ENCODE data around the gene WLS. TPM values are rescaled to one million over a fixed set of nuclear protein-coding genes. Genes with fewer than 3 reads are reported as not detected.

WLS gene
- total RNA-seq, 1 donor from 2014 or later, result 187 TPM

GRCh38 chr1:68175621-68176398 is 56.5 kb downstream of the WLS start:
- H3K4me3 Mint-ChIP-seq (ENCODE audit: unreplicated experiment), result no peak overlapping the region
- Histone ChIP-seq H3K36me3 (ENCODE audit: insufficient read depth, low read length) (no peaks in the 10 kb centered on the region), H2AFZ (ENCODE audit: low read depth, low read length) (no peak overlapping the region), H3K4me2 (ENCODE audit: low read length) (peak overlapping the region; percentile 18), H3K9ac (ENCODE audit: low read length) (peak overlapping the region; percentile 25), H3K4me3 (ENCODE audit: insufficient read depth, low read depth, low read length) (no peak overlapping the region), H3K4me1 (ENCODE audit: insufficient read depth, low read length) (peaks cover 72% of the 10 kb centered on the region), H3K27me3 (ENCODE audit: insufficient read depth, low read length) (no peaks in the 10 kb centered on the region), H4K20me1 (ENCODE audit: insufficient read depth, low read length) (no peaks in the 10 kb centered on the region), H3K27ac (ENCODE audit: low read depth, low read length) (peak overlapping the region; percentile 93), H3K9me3 (ENCODE audit: insufficient read depth, low read depth, low read length) (no peaks in the 10 kb centered on the region), H3K79me2 (ENCODE audit: insufficient read depth, low read length) (peaks cover 23% of the 10 kb centered on the region)
- H3K36me3 Mint-ChIP-seq (ENCODE audit: low read depth, unreplicated experiment), result peaks cover 14% of the 10 kb centered on the region
- no peak for TF ChIP-seq CTCF (IDR thresholded peaks at IDR 0.05; ENCODE audit: insufficient read depth, low read depth, low read length)
- TF ChIP-seq EZH2 (IDR thresholded peaks at IDR 0.05; ENCODE audit: insufficient read depth, low read length), result no peak
- FAIRE-seq (no peak), DNase-seq (ENCODE audit: low read depth) (peak; percentile 67)
- peaks cover 7% of the 10 kb centered on the region for H3K9me3 Mint-ChIP-seq (ENCODE audit: unreplicated experiment)
- no peaks in the 10 kb centered on the region for H3K27me3 Mint-ChIP-seq (ENCODE audit: low read depth, unreplicated experiment)
- peak overlapping the region; percentile 99 for H3K27ac Mint-ChIP-seq (ENCODE audit: unreplicated experiment)
- H3K4me1 Mint-ChIP-seq (ENCODE audit: low read depth, unreplicated experiment), result peaks cover 64% of the 10 kb centered on the region

GRCh38 chr1:68174738-68175113 is 57.6 kb downstream of the WLS start:
- peaks cover 7% of the 10 kb centered on the region for H3K9me3 Mint-ChIP-seq (ENCODE audit: unreplicated experiment)
- no peak overlapping the region for H3K4me3 ChIP-seq (ENCODE audit: insufficient read depth, low read depth, low read length)
- H4K20me1 ChIP-seq (ENCODE audit: insufficient read depth, low read length), result no peaks in the 10 kb centered on the region
- H3K4me1 Mint-ChIP-seq (ENCODE audit: low read depth, unreplicated experiment), result peaks cover 61% of the 10 kb centered on the region
- DNase-seq (ENCODE audit: low read depth) (peak; percentile 77), FAIRE-seq (peak; percentile 45)
- no peaks in the 10 kb centered on the region for H3K9me3 ChIP-seq (ENCODE audit: insufficient read depth, low read depth, low read length)
- H3K9ac ChIP-seq (ENCODE audit: low read length), result peak overlapping the region; percentile 49
- peak overlapping the region; percentile 13 for H3K4me3 Mint-ChIP-seq (ENCODE audit: unreplicated experiment)
- peaks cover 2% of the 10 kb centered on the region for H3K36me3 ChIP-seq (ENCODE audit: insufficient read depth, low read length)
- H2AFZ ChIP-seq (ENCODE audit: low read depth, low read length), result no peak overlapping the region
- H3K4me2 ChIP-seq (ENCODE audit: low read length), result peak overlapping the region; percentile 81
- peaks cover 69% of the 10 kb centered on the region for H3K4me1 ChIP-seq (ENCODE audit: insufficient read depth, low read length)
- H3K27me3 ChIP-seq (ENCODE audit: insufficient read depth, low read length), result no peaks in the 10 kb centered on the region
- peak overlapping the region; percentile 93 for H3K27ac ChIP-seq (ENCODE audit: low read depth, low read length)
- H3K27me3 Mint-ChIP-seq (ENCODE audit: low read depth, unreplicated experiment), result no peaks in the 10 kb centered on the region
- peaks cover 31% of the 10 kb centered on the region for H3K79me2 ChIP-seq (ENCODE audit: insufficient read depth, low read length)
- H3K27ac Mint-ChIP-seq (ENCODE audit: unreplicated experiment), result peak overlapping the region; percentile 99
- H3K36me3 Mint-ChIP-seq (ENCODE audit: low read depth, unreplicated experiment), result peaks cover 11% of the 10 kb centered on the region
- TF ChIP-seq CTCF (IDR thresholded peaks at IDR 0.05; ENCODE audit: insufficient read depth, low read depth, low read length), result no peak
- no peak for TF ChIP-seq EZH2 (IDR thresholded peaks at IDR 0.05; ENCODE audit: insufficient read depth, low read length)
